ENCODE measurements around the gene PLK3. TPM values are rescaled to one million over a fixed set of nuclear protein-coding genes. Genes with fewer than 3 reads are reported as not detected.
A peak's percentile ranks its signal among the peaks of the same experiment; 100 is the strongest.

Gene PLK3
- total RNA-seq, 1 donor from 2014 or later = 18.5 TPM

- Mint-ChIP-seq H3K27me3 (no peaks in the 10 kb centered on the region), H3K27ac (peak overlapping the region; percentile 82), H3K4me3 (peak overlapping the region; percentile 76), H3K36me3 (peaks cover 34% of the 10 kb centered on the region), H3K9me3 (no peaks in the 10 kb centered on the region), H3K4me1 (ENCODE audit: unreplicated experiment) (peaks cover 38% of the 10 kb centered on the region)
- TF ChIP-seq CTCF (conservative IDR thresholded peaks at IDR 0.05) = no peak
- DNase-seq (ENCODE audit: extremely low spot score, unreplicated experiment) = no peak
Observed at GRCh38 chr1:44778705-44779576, 21.2 kb upstream of the PLK3 start.

GRCh38 chr1:44780583-44781121, 19.5 kb upstream of the PLK3 start:
- Mint-ChIP-seq H3K27me3 (no peaks in the 10 kb centered on the region), H3K4me1 (ENCODE audit: unreplicated experiment) (peaks cover 38% of the 10 kb centered on the region), H3K4me3 (no peak overlapping the region), H3K36me3 (peaks cover 34% of the 10 kb centered on the region), H3K27ac (peak overlapping the region; percentile 77), H3K9me3 (no peaks in the 10 kb centered on the region)
- DNase-seq (ENCODE audit: extremely low spot score, unreplicated experiment) = no peak
- no peak for TF ChIP-seq CTCF (conservative IDR thresholded peaks at IDR 0.05)

- peak overlapping the region; percentile 50 for H3K27ac Mint-ChIP-seq
- no peaks in the 10 kb centered on the region for H3K27me3 Mint-ChIP-seq
- peaks cover 17% of the 10 kb centered on the region for H3K36me3 Mint-ChIP-seq
- no peak for TF ChIP-seq CTCF (conservative IDR thresholded peaks at IDR 0.05)
- H3K9me3 Mint-ChIP-seq = no peaks in the 10 kb centered on the region
- peaks cover 27% of the 10 kb centered on the region for H3K4me1 Mint-ChIP-seq (ENCODE audit: unreplicated experiment)
- no peak for DNase-seq (ENCODE audit: extremely low spot score, unreplicated experiment)
- peak overlapping the region; percentile 79 for H3K4me3 Mint-ChIP-seq
Observed at GRCh38 chr1:44783697-44784093, 16.5 kb upstream of the PLK3 start.

GRCh38 chr1:44784094-44785028, 15.8 kb upstream of the PLK3 start:
- Mint-ChIP-seq H3K9me3 (no peaks in the 10 kb centered on the region), H3K27me3 (no peaks in the 10 kb centered on the region), H3K4me1 (ENCODE audit: unreplicated experiment) (peaks cover 23% of the 10 kb centered on the region), H3K27ac (peak overlapping the region; percentile 50), H3K36me3 (peaks cover 12% of the 10 kb centered on the region), H3K4me3 (peak overlapping the region; percentile 79)
- TF ChIP-seq CTCF (conservative IDR thresholded peaks at IDR 0.05) = peak; percentile 17
- no peak for DNase-seq (ENCODE audit: extremely low spot score, unreplicated experiment)

GRCh38 chr1:44785029-44785380, 15.2 kb upstream of the PLK3 start:
- Mint-ChIP-seq H3K27me3 (no peaks in the 10 kb centered on the region), H3K4me1 (ENCODE audit: unreplicated experiment) (peaks cover 23% of the 10 kb centered on the region), H3K9me3 (no peaks in the 10 kb centered on the region), H3K4me3 (peak overlapping the region; percentile 79), H3K36me3 (peaks cover 10% of the 10 kb centered on the region), H3K27ac (peak overlapping the region; percentile 59)
- TF ChIP-seq CTCF (conservative IDR thresholded peaks at IDR 0.05) = no peak
- DNase-seq (ENCODE audit: extremely low spot score, unreplicated experiment) = no peak
